ENCODE data around the gene GDF15. TPM values are rescaled to one million over a fixed set of nuclear protein-coding genes. Genes with fewer than 3 reads are reported as not detected.

Gene GDF15
- polyA plus RNA-seq, 3 donors, result 0.36 TPM; not detected in 2

- peak overlapping the region in 1 of 7 donors; percentile 7 for H3K27ac Mint-ChIP-seq
- no peak overlapping the region for H3K27ac ChIP-seq (ENCODE audit: low read depth in 1 of 2, low read length in 2 of 2)
- peaks cover 0 to 49% of the 10 kb centered on the region in 2 donors for H3K27me3 ChIP-seq (ENCODE audit: control insufficient read depth in 2 of 2, insufficient read depth in 2 of 2, low read length in 2 of 2)
- peak overlapping the region; percentile 69 to 80 for H3K4me3 Mint-ChIP-seq
- H3K9me3 ChIP-seq (replicated peaks in 1 of 2; ENCODE audit: control insufficient read depth in 1 of 2, insufficient read depth in 1 of 2, low read length in 2 of 2), result no peaks in the 10 kb centered on the region
- peaks cover 29 to 77% (median 49%) of the 10 kb centered on the region in 3 donors for H3K27me3 Mint-ChIP-seq (ENCODE audit: low read depth in 3 of 3)
- WGBS (ENCODE audit: insufficient coverage), result 21% methylated on average over 57 of the region's 67 CpGs
- peaks cover 0 to 3% of the 10 kb centered on the region in 2 donors for H3K36me3 ChIP-seq (replicated peaks in 1 of 2; ENCODE audit: control insufficient read depth in 1 of 2, insufficient read depth in 2 of 2, low read length in 2 of 2)
- H3K4me1 ChIP-seq (ENCODE audit: control insufficient read depth in 1 of 2, insufficient read depth in 2 of 2, low read length in 2 of 2), result peaks cover 28 to 46% of the 10 kb centered on the region in 2 donors
- H4K20me1 ChIP-seq (ENCODE audit: insufficient read depth, low read length), result peaks cover 70% of the 10 kb centered on the region
- H3K4me1 Mint-ChIP-seq, result peaks cover 33% of the 10 kb centered on the region
- TF ChIP-seq CTCF (IDR thresholded peaks at IDR 0.05), result no peak
- intact Hi-C loops (cut with micrococcal nuclease), result no loop called here
- peak in 1 of 3 donors; percentile 41 for DNase-seq
- H3K4me2 ChIP-seq (replicated peaks; ENCODE audit: extremely low read depth, low read length, poor library complexity, severe bottlenecking), result peak overlapping the region; percentile 78
- H2AFZ ChIP-seq (ENCODE audit: insufficient read depth, low read depth, low read length, poor library complexity, severe bottlenecking), result no peak overlapping the region
- peaks cover 2 to 10% of the 10 kb centered on the region in 2 donors for H3K36me3 Mint-ChIP-seq
- H3K9me3 Mint-ChIP-seq, result peaks cover 0 to 8% (median 0%) of the 10 kb centered on the region in 7 donors
- peak overlapping the region; percentile 3 to 69 (median 26) for H3K4me3 ChIP-seq (replicated peaks in 1 of 3; ENCODE audit: low read depth in 2 of 3, low read length in 3 of 3)
- no peaks in the 10 kb centered on the region for H3K79me2 ChIP-seq (ENCODE audit: insufficient read depth, low read length)
- H3K9ac ChIP-seq (ENCODE audit: insufficient read depth, low read length, poor library complexity, severe bottlenecking), result no peak overlapping the region
Observed at GRCh38 chr19:18436671-18437490, 50.9 kb downstream of the GDF15 start.

- Mint-ChIP-seq H3K36me3 (peaks cover 7 to 14% of the 10 kb centered on the region in 2 donors), H3K27me3 (ENCODE audit: low read depth in 3 of 3) (peaks cover 24 to 70% (median 47%) of the 10 kb centered on the region in 3 donors), H3K9me3 (peaks cover 0 to 8% (median 0%) of the 10 kb centered on the region in 7 donors), H3K27ac (no peak within 1 kb of the TSS), H3K4me3 (peak within 1 kb of the TSS; percentile 69 to 78), H3K4me1 (peaks cover 32% of the 10 kb centered on the region)
- Histone ChIP-seq H3K9me3 (replicated peaks in 1 of 2; ENCODE audit: control insufficient read depth in 1 of 2, insufficient read depth in 1 of 2, low read length in 2 of 2) (no peaks in the 10 kb centered on the region), H3K79me2 (ENCODE audit: insufficient read depth, low read length) (no peaks in the 10 kb centered on the region), H3K4me1 (ENCODE audit: control insufficient read depth in 1 of 2, insufficient read depth in 2 of 2, low read length in 2 of 2) (peaks cover 26 to 39% of the 10 kb centered on the region in 2 donors), H3K4me2 (replicated peaks; ENCODE audit: extremely low read depth, low read length, poor library complexity, severe bottlenecking) (peak within 1 kb of the TSS; percentile 78), H4K20me1 (ENCODE audit: insufficient read depth, low read length) (peaks cover 78% of the 10 kb centered on the region), H3K27me3 (ENCODE audit: control insufficient read depth in 2 of 2, insufficient read depth in 2 of 2, low read length in 2 of 2) (peaks cover 0 to 44% of the 10 kb centered on the region in 2 donors), H3K36me3 (replicated peaks in 1 of 2; ENCODE audit: control insufficient read depth in 1 of 2, insufficient read depth in 2 of 2, low read length in 2 of 2) (peaks cover under 1 to 2% of the 10 kb centered on the region in 2 donors), H3K9ac (ENCODE audit: insufficient read depth, low read length, poor library complexity, severe bottlenecking) (peak within 1 kb of the TSS; percentile 15), H2AFZ (ENCODE audit: insufficient read depth, low read depth, low read length, poor library complexity, severe bottlenecking) (no peak within 1 kb of the TSS), H3K4me3 (replicated peaks in 1 of 3; ENCODE audit: low read depth in 2 of 3, low read length in 3 of 3) (peak within 1 kb of the TSS; percentile 5 to 69 (median 26)), H3K27ac (ENCODE audit: low read depth in 1 of 2, low read length in 2 of 2) (no peak within 1 kb of the TSS)
- intact Hi-C loops (cut with micrococcal nuclease), result no loop called here
- TF ChIP-seq CTCF (IDR thresholded peaks at IDR 0.05), result no peak
- under 1% methylated on average over 90 of the region's 99 CpGs for WGBS (ENCODE audit: insufficient coverage)
- DNase-seq, result no peak
Observed at GRCh38 chr19:18437491-18438330, 51.8 kb downstream of the GDF15 start, which contains the start of gene ISYNA1. TSS of gene ISYNA1 (minus strand) at chr19:18438133. CDS start at chr19:18437979, 154 bp downstream.

All from CD14-positive monocyte (primary cell).